GM10266 (cell line): ENCODE data around the gene RP2.

Experiments
- DNase-seq: peaks from one replicate; pipeline ENCODE4 v3.0.0; 2012; ENCODE audit errors: extremely low spot score
- CTCF ChIP-seq: IDR thresholded peaks from 2 replicates; pipeline ENCODE4 v1.5.1; 2012; ENCODE audit warnings: mild to moderate bottlenecking, low read depth; ENCODE audit not compliant: control insufficient read depth, insufficient read depth; ENCODE audit errors: missing control alignments

Gene RP2

GRCh38 chrX:46903458-46904242 lies 66.8 kb downstream of the RP2 start:
- peak; percentile 60 for TF ChIP-seq CTCF
- DNase-seq: peak; percentile 47

- DNase-seq: no peak
- no peak for TF ChIP-seq CTCF
Observed at GRCh38 chrX:46904626-46905025, 67.8 kb downstream of the RP2 start.

GRCh38 chrX:46910415-46910814 lies 73.6 kb downstream of the RP2 start:
- no peak for DNase-seq
- TF ChIP-seq CTCF: no peak

- DNase-seq: peak; percentile 67
- no peak for TF ChIP-seq CTCF
Observed at GRCh38 chrX:46912098-46912602, 75.3 kb downstream of the RP2 start, which contains the start of gene JADE3. TSS of gene JADE3 (plus strand) at chrX:46912421. CDS start at chrX:46984895, 72,474 bp downstream.

- peak; percentile 70 for DNase-seq
- TF ChIP-seq CTCF: peak; percentile 67
Observed at GRCh38 chrX:46912603-46913491, 76.0 kb downstream of the RP2 start.

GRCh38 chrX:46913667-46914066 lies 76.8 kb downstream of the RP2 start:
- TF ChIP-seq CTCF: no peak
- DNase-seq: no peak

- no peak for DNase-seq
- no peak for TF ChIP-seq CTCF
Observed at GRCh38 chrX:46916273-46916672, 79.4 kb downstream of the RP2 start.
